Coronary artery (tissue), 2 donors: ENCODE data around the gene CDIP1.

Experiments
- DNase-seq: peaks from one replicate; pipeline ENCODE4 v3.0.0-alpha.2; 2017; ENCODE audit warnings: low spot score
- H3K27ac ChIP-seq, 2 donors: fragments of 200-600 bp; sonication (generic); one replicate each; pipeline ENCODE4 v1.5.1; 2016 to 2019
- H3K4me3 ChIP-seq: fragments of 200-600 bp; sonication (generic); 2 replicates; pipeline ENCODE4 v1.5.1; 2016; ENCODE audit warnings: mild to moderate bottlenecking, moderate library complexity
- TF ChIP-seq, protein P1 (sequence below): fragments of 200-600 bp; sonication (generic); IDR thresholded peaks from one replicate; pipeline ENCODE4 v1.5.1; 2019; ENCODE audit warnings: antibody characterized with exemption

The CDIP1 gene

DNA sequence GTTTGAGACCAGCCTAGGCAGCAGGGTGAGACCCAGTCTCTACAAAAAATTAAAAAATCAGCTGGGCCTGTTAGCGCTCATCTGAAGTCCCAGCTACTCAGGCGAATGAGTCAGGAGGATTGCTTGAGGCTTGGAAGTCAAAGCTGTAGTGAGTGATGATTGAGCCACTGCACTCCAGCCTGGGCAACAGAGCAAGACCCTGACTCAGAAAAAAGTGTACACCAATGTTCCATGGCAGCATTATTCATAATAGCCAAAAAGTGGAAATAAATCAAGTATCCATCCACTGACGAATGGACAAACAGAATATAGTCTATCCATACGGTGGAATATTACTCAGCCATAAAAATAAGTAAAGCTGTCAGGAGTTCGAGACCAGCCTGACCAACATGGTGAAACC is 66.7 kb downstream of the CDIP1 start:
- no peak for DNase-seq
- Histone ChIP-seq H3K27ac (no peak overlapping the region), H3K4me3 (no peak overlapping the region)
- TF ChIP-seq, protein P1, sequence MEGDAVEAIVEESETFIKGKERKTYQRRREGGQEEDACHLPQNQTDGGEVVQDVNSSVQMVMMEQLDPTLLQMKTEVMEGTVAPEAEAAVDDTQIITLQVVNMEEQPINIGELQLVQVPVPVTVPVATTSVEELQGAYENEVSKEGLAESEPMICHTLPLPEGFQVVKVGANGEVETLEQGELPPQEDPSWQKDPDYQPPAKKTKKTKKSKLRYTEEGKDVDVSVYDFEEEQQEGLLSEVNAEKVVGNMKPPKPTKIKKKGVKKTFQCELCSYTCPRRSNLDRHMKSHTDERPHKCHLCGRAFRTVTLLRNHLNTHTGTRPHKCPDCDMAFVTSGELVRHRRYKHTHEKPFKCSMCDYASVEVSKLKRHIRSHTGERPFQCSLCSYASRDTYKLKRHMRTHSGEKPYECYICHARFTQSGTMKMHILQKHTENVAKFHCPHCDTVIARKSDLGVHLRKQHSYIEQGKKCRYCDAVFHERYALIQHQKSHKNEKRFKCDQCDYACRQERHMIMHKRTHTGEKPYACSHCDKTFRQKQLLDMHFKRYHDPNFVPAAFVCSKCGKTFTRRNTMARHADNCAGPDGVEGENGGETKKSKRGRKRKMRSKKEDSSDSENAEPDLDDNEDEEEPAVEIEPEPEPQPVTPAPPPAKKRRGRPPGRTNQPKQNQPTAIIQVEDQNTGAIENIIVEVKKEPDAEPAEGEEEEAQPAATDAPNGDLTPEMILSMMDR, result no peak

DNA sequence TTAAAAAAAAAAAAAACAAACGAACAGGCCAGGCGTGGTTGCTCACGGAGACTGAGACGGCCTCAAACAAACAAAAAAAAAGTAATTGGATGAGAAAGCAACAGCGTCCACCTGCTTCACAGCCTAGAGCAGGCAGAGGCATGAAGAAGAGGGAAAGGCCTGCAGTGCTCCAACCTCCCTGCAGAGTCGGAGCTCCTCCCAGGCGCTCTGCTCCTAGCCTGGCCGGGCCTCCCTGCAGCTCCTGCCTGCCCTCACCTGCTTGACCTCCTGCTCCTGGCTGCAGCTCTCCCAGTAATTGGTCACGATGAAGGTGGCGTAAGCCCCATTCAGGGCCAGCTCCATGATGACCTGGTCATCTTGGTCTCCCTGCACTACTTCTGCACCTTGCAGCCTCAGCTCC is 69.6 kb downstream of the CDIP1 start:
- TF ChIP-seq, protein P1, result no peak
- no peak for DNase-seq
- Histone ChIP-seq H3K27ac (no peak overlapping the region), H3K4me3 (no peak overlapping the region)

DNA sequence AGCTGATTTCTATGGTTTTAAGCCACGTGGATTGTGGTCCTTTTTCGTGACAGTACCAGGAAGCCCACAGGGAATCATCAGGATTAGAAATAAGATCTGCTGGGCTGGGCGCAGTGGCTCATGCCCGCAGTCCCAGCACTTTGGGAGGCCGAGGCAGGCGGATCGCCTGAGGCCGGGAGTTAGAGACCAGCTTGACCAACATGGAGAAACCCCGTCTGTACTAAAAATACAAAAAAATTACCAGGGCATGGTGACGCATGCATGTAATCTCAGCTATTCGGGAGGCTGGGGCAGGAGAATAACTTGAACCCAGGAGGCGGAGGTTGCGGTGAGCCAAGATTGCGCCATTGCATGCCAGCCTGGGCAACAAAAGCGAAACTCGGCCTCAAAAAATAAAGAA is 70.7 kb downstream of the CDIP1 start:
- TF ChIP-seq, protein P1, result no peak
- Histone ChIP-seq H3K27ac (no peak overlapping the region), H3K4me3 (no peak overlapping the region)
- DNase-seq, result no peak

DNA sequence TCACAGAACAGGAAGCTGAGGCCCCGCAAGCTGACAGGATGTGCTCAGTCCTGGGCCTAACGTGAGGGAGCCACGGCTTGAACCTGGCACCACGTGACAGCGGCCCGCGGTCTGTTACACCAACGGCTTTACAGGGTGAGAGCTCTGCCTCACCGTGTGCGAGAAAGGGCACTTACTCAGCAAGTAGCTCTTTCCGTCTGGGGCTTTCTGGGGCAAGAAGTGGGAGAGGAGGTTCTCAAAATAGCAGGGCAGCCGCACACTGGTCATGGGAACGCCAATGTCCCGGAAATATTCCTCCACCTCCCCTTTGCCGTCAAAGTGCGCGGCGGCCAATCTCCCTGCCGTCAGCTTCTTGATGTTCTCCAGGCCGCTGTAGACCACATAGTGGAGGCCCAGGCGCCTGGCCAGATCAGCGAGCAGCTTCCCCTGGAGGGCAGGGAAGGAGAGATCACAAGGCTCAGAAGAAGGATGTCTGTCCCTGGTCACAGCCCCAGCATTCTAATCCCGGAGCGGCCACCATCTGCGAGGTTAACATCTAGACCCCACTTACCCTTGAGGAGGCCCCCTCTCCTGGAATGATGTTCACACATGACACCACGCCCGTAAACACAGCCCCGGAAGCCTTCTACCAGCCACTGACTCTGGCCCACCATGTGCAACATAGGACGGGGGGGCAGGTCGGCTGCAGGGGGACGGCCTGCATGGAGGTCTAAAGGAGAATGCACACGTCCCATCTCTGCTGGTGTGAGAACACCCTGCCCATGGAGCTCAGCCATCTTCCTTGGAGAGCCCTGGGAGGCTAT is 72.4 kb downstream of the CDIP1 start:
- no peak overlapping the region for H3K27ac ChIP-seq
- no peak overlapping the region for H3K4me3 ChIP-seq
- TF ChIP-seq, protein P1, result no peak
- no peak for DNase-seq

DNA sequence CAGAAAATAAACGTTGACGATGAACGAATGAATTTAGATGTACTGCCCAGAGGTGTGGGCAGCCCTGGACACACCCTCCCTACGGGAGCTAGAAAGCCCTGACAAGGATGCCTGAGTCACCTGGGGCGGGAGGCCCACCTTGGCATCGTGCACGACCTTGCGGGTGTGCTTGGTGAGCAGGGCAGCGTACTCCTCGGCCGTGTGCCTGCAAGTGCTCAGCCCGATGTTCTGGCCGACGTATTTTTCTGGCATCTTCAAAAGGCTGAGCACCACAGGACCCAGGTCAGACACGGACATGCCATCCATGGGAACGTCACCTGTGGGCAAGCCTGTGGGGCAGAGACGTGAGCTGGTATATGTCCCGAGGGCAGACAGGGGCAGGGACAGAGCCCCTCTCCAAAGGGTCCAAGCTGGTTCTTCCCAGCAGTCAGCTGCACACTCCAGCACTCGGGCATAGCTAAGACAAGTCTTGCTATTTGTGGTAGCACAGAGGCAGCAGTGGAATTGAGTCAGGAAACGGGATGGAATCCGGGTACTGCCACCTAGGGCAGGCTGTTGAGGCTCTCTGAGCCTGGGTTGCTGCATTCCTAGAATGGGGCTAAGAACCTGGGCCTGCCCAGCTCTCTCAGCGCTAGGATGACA is 74.9 kb downstream of the CDIP1 start:
- no peak overlapping the region for H3K4me3 ChIP-seq
- no peak for DNase-seq
- TF ChIP-seq, protein P1, result no peak
- H3K27ac ChIP-seq, result no peak overlapping the region

DNA sequence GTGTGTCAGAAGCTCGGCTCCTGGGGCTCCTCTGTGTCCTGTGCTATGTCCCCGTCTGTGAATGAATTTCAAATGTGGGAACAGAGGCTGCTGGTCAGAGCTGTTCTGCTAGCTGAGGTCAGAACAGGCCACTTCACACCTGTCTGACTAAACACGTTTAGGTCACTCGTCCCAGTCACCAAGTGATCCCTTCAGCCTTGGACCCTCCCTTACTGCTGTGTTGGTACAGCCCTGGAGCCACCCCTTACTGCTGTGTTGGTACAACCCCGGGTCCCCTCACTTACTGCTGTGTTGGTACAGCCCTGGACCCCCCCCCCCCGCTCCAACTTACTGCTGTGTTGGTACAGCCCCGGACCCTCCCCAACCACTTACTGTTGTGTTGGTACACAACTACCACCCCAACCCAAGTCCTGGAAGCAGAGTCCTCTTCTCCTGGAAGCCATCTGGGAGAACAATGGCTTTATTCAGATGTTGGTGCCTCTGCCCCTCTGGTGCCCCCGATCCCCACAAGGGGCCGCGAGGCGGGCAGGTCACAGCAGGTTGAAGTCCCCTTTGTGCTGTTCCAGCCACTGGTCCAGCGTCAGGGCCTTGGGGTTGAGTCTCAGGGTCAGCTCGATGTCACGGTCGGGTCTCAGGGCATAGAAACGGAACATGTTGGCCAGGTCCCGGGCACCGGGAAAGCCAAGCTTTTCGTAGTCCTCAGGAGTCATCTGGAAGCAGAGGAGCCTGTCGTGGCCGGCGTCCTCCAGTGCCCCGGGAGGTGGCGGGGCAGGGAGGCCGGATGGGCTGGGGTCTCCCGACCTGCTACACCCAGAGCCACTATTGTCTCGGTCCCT is 77.1 kb downstream of the CDIP1 start:
- Histone ChIP-seq H3K27ac (no peak overlapping the region), H3K4me3 (no peak overlapping the region)
- DNase-seq, result no peak
- TF ChIP-seq, protein P1, result no peak
